GM12874 (cell line): ENCODE measurements around the gene C6orf141.

Experiments
- TF ChIP-seq, protein P1 (sequence below): IDR thresholded peaks from 2 replicates; pipeline ENCODE4 v1.5.1; 2011; ENCODE audit warnings: low read depth, mild to moderate bottlenecking, control low read depth, low read length, moderate library complexity; ENCODE audit not compliant: insufficient read depth

The C6orf141 gene

GRCh38 chr6:49579649-49580048, 29.2 kb downstream of the C6orf141 start:
- TF ChIP-seq, protein P1, sequence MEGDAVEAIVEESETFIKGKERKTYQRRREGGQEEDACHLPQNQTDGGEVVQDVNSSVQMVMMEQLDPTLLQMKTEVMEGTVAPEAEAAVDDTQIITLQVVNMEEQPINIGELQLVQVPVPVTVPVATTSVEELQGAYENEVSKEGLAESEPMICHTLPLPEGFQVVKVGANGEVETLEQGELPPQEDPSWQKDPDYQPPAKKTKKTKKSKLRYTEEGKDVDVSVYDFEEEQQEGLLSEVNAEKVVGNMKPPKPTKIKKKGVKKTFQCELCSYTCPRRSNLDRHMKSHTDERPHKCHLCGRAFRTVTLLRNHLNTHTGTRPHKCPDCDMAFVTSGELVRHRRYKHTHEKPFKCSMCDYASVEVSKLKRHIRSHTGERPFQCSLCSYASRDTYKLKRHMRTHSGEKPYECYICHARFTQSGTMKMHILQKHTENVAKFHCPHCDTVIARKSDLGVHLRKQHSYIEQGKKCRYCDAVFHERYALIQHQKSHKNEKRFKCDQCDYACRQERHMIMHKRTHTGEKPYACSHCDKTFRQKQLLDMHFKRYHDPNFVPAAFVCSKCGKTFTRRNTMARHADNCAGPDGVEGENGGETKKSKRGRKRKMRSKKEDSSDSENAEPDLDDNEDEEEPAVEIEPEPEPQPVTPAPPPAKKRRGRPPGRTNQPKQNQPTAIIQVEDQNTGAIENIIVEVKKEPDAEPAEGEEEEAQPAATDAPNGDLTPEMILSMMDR, result no peak

DNA sequence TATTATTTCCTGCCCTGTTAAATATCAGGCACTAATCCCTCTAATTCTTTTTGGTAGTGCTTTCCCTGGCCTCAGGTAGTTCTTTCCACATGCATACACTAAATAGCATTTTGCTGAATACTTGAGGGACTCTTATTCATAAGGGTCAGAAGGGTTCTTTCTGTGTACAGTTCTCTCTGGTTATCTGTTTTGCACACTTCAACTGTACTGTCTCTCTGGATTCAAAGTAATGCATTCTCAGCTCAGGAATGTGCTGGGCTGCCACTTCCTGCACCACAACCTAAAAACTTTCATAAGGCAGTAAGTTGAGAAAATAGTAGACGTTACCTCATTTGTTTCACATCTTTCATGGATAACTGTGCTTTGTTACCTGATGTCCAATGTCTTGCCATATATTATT, 32.1 kb downstream of the C6orf141 start:
- TF ChIP-seq, protein P1, result no peak
